ENCODE data around the gene DYNC1LI1. TPM values are rescaled to one million over a fixed set of nuclear protein-coding genes. Genes with fewer than 3 reads are reported as not detected.

Gene DYNC1LI1
- total RNA-seq, 4 donors from 2014 or later = 23.5 to 46.0 (median 26.5) TPM

DNA sequence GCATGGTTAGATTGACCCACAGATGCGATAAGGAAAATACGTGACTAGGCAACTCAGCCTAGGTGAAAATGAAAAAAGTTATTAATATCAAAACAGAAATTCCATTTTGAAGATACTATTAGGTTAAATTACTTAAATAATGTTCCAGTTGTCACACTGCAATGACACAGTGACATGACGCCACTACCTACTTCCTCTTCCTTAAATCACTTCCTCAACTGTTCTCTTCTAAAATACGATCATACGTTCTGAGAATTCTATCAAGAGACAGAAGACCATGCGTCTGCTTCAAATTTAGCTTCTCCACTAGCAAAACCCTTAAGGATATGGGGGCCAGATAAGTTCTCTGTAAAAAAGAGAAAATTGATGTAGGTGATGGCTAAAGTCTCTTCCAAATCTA is 86.2 kb downstream of the DYNC1LI1 start:
- no peak for TF ChIP-seq CTCF (IDR thresholded peaks at IDR 0.05)
- no peak for TF ChIP-seq POLR2A (IDR thresholded peaks at IDR 0.05)
- no peak overlapping the region for H3K4me3 ChIP-seq (replicated peaks in 1 of 3)
- peaks cover 0 to 3% of the 10 kb centered on the region in 2 donors for H3K36me3 ChIP-seq
- H3K4me1 ChIP-seq = peaks cover 17 to 22% of the 10 kb centered on the region in 2 donors
- no peaks in the 10 kb centered on the region for H3K27me3 ChIP-seq
- H3K9me3 ChIP-seq = no peaks in the 10 kb centered on the region
- intact Hi-C loops (cut with DNase I) = no loop called here
- no peak for DNase-seq
- H3K27ac ChIP-seq = no peak overlapping the region
- 90 to 91% methylated on average over 6 of the region's 6 CpGs for WGBS, 2 donors

DNA sequence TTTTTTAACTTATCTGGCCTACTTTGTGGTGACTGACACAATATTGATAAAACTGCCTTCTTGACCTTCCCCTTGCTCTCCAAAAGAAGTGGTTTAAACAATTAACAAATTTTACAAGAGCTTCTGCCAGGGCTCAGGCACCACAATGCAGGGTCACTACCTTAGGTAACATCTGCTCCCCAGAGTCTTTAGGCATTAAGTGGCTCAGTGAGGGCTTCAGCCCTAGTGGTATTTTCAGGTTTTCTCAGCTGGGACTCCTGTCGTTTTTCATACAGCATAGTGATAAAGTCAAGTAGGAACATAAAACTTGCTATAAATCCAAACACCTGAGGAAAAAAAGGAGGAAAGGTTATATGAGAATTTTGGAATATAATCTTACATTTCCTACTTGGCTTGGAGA is 86.9 kb downstream of the DYNC1LI1 start:
- H3K4me1 ChIP-seq = peaks cover 16 to 17% of the 10 kb centered on the region in 2 donors
- no peak for TF ChIP-seq CTCF (IDR thresholded peaks at IDR 0.05)
- no peak for TF ChIP-seq POLR2A (IDR thresholded peaks at IDR 0.05)
- DNase-seq = no peak
- peaks cover 0 to 3% of the 10 kb centered on the region in 2 donors for H3K36me3 ChIP-seq
- H3K9me3 ChIP-seq = no peaks in the 10 kb centered on the region
- H3K27ac ChIP-seq = no peak overlapping the region
- H3K27me3 ChIP-seq = no peaks in the 10 kb centered on the region
- 50 to 54% methylated on average over 1 of the region's 1 CpG for WGBS, 2 donors
- intact Hi-C loops (cut with DNase I) = no loop called here
- H3K4me3 ChIP-seq (replicated peaks in 1 of 3) = no peak overlapping the region

GRCh38 chr3:32482693-32483092 is 88.0 kb downstream of the DYNC1LI1 start:
- Histone ChIP-seq H3K36me3 (peaks cover 0 to 3% of the 10 kb centered on the region in 2 donors), H3K27me3 (no peaks in the 10 kb centered on the region), H3K27ac (no peak overlapping the region), H3K4me3 (replicated peaks in 1 of 3) (no peak overlapping the region), H3K4me1 (peaks cover 6 to 12% of the 10 kb centered on the region in 2 donors), H3K9me3 (no peaks in the 10 kb centered on the region)
- intact Hi-C loops (cut with DNase I) = no loop called here
- TF ChIP-seq CTCF (IDR thresholded peaks at IDR 0.05) = no peak
- TF ChIP-seq POLR2A (IDR thresholded peaks at IDR 0.05) = no peak
- WGBS, 2 donors = 78 to 87% methylated on average over 1 of the region's 1 CpG
- no peak for DNase-seq

DNA sequence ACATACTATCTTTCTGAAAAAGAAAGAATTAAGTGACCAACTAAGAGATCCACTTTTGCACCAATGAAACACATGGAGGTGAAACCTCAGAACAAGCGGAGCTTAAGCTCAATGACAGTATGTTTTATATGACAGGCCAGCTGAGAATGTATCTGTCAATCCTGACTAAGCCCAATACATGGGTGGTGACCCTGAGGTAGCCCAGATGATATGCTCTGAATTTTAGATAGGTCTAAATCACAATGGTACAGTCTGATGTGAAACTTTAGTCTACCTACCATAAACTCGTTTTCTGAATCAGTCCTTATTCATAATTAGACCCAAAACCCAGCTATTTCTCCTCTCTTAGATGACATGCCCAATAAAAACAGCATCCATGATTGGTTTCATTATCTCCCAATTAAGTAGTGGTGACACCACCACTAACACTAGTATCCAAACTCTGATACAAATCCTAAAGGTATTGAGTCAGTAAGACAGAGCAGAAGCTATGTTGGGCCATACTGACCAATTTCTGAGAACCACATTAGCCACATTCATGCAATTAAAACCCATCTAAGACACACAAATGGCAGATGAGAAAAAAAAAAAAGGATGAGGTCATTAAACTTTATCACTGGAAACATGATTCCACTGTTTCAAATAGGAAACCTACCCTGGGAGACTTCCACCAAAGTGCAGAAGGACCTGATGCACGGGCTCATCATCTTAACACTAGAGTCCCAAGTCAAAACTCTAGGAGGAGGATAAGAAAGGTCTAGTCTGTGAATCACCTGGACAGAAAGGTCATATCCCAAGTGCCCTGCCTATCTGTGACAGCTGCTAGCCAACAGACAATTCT is 88.6 kb downstream of the DYNC1LI1 start:
- Histone ChIP-seq H3K27me3 (no peaks in the 10 kb centered on the region), H3K27ac (no peak overlapping the region), H3K9me3 (no peaks in the 10 kb centered on the region), H3K36me3 (peaks cover 0 to 3% of the 10 kb centered on the region in 2 donors), H3K4me1 (peaks cover 0 to 7% of the 10 kb centered on the region in 2 donors), H3K4me3 (replicated peaks in 1 of 3) (no peak overlapping the region)
- WGBS, 2 donors = 93 to 97% methylated on average over 3 of the region's 3 CpGs
- no peak for DNase-seq
- intact Hi-C loops (cut with DNase I) = no loop called here
- TF ChIP-seq CTCF (IDR thresholded peaks at IDR 0.05) (no peak), POLR2A (IDR thresholded peaks at IDR 0.05) (no peak)

DNA sequence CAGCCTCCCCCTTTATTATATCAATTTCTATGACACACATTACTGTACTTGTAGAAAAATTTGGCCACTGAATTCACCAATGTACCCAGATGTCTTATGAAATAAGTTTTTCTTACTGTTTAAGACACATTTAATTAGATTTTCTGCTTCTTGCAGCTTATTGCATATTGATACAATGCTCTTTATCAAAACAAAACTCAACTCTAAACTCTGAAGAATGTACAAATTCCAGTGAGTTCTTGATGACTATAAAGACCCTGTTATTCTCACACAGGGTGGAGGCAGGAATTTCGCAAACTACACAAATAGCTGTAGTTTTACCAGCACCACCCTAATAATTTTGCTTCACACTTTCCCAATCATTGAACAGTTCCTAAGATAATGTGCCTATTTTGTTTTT is 90.1 kb downstream of the DYNC1LI1 start:
- peak overlapping the region in 1 of 3 donors; percentile 26 for H3K27ac ChIP-seq
- peaks cover 0 to 3% of the 10 kb centered on the region in 2 donors for H3K36me3 ChIP-seq
- H3K4me1 ChIP-seq = peaks cover 0 to 7% of the 10 kb centered on the region in 2 donors
- H3K4me3 ChIP-seq (replicated peaks in 1 of 3) = no peak overlapping the region
- DNase-seq = no peak
- intact Hi-C loops (cut with DNase I) = no loop called here
- WGBS, 2 donors = 45 to 97% methylated on average over 1 of the region's 1 CpG
- no peaks in the 10 kb centered on the region for H3K9me3 ChIP-seq
- no peaks in the 10 kb centered on the region for H3K27me3 ChIP-seq
- TF ChIP-seq CTCF (IDR thresholded peaks at IDR 0.05) = no peak
- no peak for TF ChIP-seq POLR2A (IDR thresholded peaks at IDR 0.05)
